IPS-18a (cell line): ENCODE data around the gene GALC.

Experiments used
- H3K27ac ChIP-seq: one replicate; pipeline ENCODE4 v1.5.1; 2013; ENCODE audit warnings: low read length
- H3K27me3 ChIP-seq: one replicate; pipeline ENCODE4 v1.6.1; 2013; ENCODE audit warnings: mild to moderate bottlenecking, low read length; ENCODE audit not compliant: control insufficient read depth, insufficient read depth
- H3K36me3 ChIP-seq: one replicate; pipeline ENCODE4 v1.6.1; 2013; ENCODE audit warnings: low read depth, low read length; ENCODE audit not compliant: control insufficient read depth
- H3K4me1 ChIP-seq: one replicate; pipeline ENCODE4 v1.6.1; 2013; ENCODE audit warnings: low read depth, low read length; ENCODE audit not compliant: control insufficient read depth
- H3K4me3 ChIP-seq: one replicate; pipeline ENCODE4 v1.5.1; 2013; ENCODE audit warnings: low read length
- H3K9ac ChIP-seq: one replicate; pipeline ENCODE4 v1.6.1; 2013; ENCODE audit warnings: mild to moderate bottlenecking, low read length, moderate library complexity
- H3K9me3 ChIP-seq: one replicate; pipeline ENCODE4 v1.6.1; 2013; ENCODE audit warnings: low read depth, low read length; ENCODE audit not compliant: control insufficient read depth

Gene GALC

GRCh38 chr14:88005050-88005481, 12.1 kb upstream of the GALC start, which contains the start of gene GPR65:
Gene GPR65 (plus strand): TSS chr14:88005135. CDS start chr14:88010848, 5,713 bp downstream.
- no peak within 1 kb of the TSS for H3K9ac ChIP-seq
- H3K36me3 ChIP-seq, result no peaks in the 10 kb centered on the region
- H3K4me1 ChIP-seq, result no peaks in the 10 kb centered on the region
- no peak within 1 kb of the TSS for H3K4me3 ChIP-seq
- H3K27ac ChIP-seq, result no peak within 1 kb of the TSS
- H3K9me3 ChIP-seq, result no peaks in the 10 kb centered on the region
- H3K27me3 ChIP-seq, result no peaks in the 10 kb centered on the region

GRCh38 chr14:88004506-88005036, 11.6 kb upstream of the GALC start:
- Histone ChIP-seq H3K4me1 (no peaks in the 10 kb centered on the region), H3K4me3 (no peak overlapping the region), H3K36me3 (no peaks in the 10 kb centered on the region), H3K27me3 (no peaks in the 10 kb centered on the region), H3K9me3 (no peaks in the 10 kb centered on the region), H3K27ac (no peak overlapping the region), H3K9ac (no peak overlapping the region)

- Histone ChIP-seq H3K36me3 (no peaks in the 10 kb centered on the region), H3K27ac (no peak overlapping the region), H3K9ac (no peak overlapping the region), H3K4me3 (no peak overlapping the region), H3K4me1 (no peaks in the 10 kb centered on the region), H3K27me3 (no peaks in the 10 kb centered on the region), H3K9me3 (no peaks in the 10 kb centered on the region)
These were observed 10.4 kb upstream of the GALC start for GRCh38 chr14:88003425-88003824.

GRCh38 chr14:88002421-88003075, 9.6 kb upstream of the GALC start:
- H3K4me3 ChIP-seq, result no peak overlapping the region
- no peaks in the 10 kb centered on the region for H3K27me3 ChIP-seq
- no peaks in the 10 kb centered on the region for H3K9me3 ChIP-seq
- no peak overlapping the region for H3K9ac ChIP-seq
- H3K4me1 ChIP-seq, result no peaks in the 10 kb centered on the region
- H3K27ac ChIP-seq, result no peak overlapping the region
- H3K36me3 ChIP-seq, result no peaks in the 10 kb centered on the region

- Histone ChIP-seq H3K4me3 (no peak overlapping the region), H3K27me3 (no peaks in the 10 kb centered on the region), H3K9me3 (no peaks in the 10 kb centered on the region), H3K27ac (no peak overlapping the region), H3K4me1 (no peaks in the 10 kb centered on the region), H3K36me3 (no peaks in the 10 kb centered on the region), H3K9ac (no peak overlapping the region)
These were observed 6.3 kb upstream of the GALC start for GRCh38 chr14:87999277-87999676.

- Histone ChIP-seq H3K4me3 (no peak overlapping the region), H3K4me1 (peaks cover 4% of the 10 kb centered on the region), H3K9me3 (no peaks in the 10 kb centered on the region), H3K27ac (no peak overlapping the region), H3K36me3 (no peaks in the 10 kb centered on the region), H3K27me3 (no peaks in the 10 kb centered on the region), H3K9ac (no peak overlapping the region)
These were observed 5.5 kb upstream of the GALC start for GRCh38 chr14:87998482-87998881.

- Histone ChIP-seq H3K4me1 (peaks cover 7% of the 10 kb centered on the region), H3K9ac (no peak overlapping the region), H3K27me3 (no peaks in the 10 kb centered on the region), H3K36me3 (no peaks in the 10 kb centered on the region), H3K27ac (no peak overlapping the region), H3K9me3 (no peaks in the 10 kb centered on the region), H3K4me3 (no peak overlapping the region)
These were observed 3.3 kb upstream of the GALC start for GRCh38 chr14:87996291-87996592.

DNA sequence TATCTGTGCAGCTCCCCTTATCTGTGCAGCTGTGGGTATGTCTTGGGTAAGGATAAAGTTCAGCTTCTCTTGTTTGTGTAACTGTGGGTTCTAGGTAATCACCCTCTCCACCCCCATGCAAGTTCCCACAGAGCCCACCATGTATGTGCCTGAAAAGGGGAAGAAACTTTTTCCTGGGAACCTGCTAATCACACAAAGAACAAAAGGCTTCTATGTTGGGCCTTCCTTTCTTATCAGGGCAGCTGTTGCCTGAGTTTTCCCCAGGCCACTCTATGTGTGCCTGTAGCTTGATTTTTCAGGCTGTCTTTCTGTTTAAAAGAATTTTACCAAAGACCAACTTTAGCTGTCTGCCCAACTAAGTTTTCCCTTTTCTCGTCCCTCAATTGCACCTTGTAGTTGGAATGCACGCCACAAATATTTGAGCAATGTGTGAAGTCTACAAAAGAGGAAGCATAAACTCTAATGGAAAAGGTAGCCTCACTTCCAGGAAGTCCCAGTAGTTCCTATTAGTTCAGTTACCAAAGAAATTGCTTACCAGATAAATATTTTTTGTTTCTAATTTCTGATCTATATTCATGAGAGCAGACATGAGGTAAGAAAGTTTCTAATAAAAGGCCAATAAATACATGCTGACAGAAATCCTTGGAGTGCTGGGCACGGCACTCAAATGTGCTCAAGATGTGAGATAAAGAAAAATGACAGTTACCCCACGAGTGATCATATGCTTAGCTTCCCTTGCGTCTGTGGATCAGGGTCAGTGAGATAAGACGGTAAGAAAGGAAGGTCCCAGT, 2.7 kb upstream of the GALC start:
- no peaks in the 10 kb centered on the region for H3K9me3 ChIP-seq
- H3K27me3 ChIP-seq, result no peaks in the 10 kb centered on the region
- H3K4me3 ChIP-seq, result no peak overlapping the region
- no peak overlapping the region for H3K27ac ChIP-seq
- H3K9ac ChIP-seq, result no peak overlapping the region
- no peaks in the 10 kb centered on the region for H3K36me3 ChIP-seq
- H3K4me1 ChIP-seq, result peaks cover 7% of the 10 kb centered on the region

DNA sequence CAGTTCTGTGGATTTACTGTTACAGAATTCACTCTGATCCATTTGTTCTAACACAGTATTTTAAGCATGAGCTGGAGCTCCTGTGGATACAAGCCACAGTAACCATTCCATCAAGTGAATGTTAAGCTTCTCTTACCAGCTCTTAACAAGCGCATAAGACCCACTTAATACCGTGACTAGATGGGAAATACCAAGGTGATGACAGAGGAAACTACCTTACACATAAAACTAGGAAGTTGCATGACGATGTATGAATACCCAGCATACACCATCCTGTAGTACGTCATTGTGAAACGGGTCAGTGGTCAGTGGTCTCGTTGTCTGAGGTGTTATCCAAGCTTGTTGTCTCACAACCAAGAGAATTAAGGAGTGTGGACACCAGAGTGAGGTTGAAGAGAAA, 2.0 kb upstream of the GALC start:
- no peak overlapping the region for H3K27ac ChIP-seq
- no peak overlapping the region for H3K9ac ChIP-seq
- no peak overlapping the region for H3K4me3 ChIP-seq
- no peaks in the 10 kb centered on the region for H3K9me3 ChIP-seq
- no peaks in the 10 kb centered on the region for H3K27me3 ChIP-seq
- H3K36me3 ChIP-seq, result no peaks in the 10 kb centered on the region
- H3K4me1 ChIP-seq, result peaks cover 7% of the 10 kb centered on the region

GRCh38 chr14:87992346-87992717, 650 bp downstream of the GALC start:
- H3K27ac ChIP-seq, result no peak overlapping the region
- H3K4me3 ChIP-seq, result peak overlapping the region; percentile 74
- no peaks in the 10 kb centered on the region for H3K27me3 ChIP-seq
- no peaks in the 10 kb centered on the region for H3K36me3 ChIP-seq
- peaks cover 7% of the 10 kb centered on the region for H3K4me1 ChIP-seq
- peak overlapping the region; percentile 80 for H3K9ac ChIP-seq
- H3K9me3 ChIP-seq, result no peaks in the 10 kb centered on the region

DNA sequence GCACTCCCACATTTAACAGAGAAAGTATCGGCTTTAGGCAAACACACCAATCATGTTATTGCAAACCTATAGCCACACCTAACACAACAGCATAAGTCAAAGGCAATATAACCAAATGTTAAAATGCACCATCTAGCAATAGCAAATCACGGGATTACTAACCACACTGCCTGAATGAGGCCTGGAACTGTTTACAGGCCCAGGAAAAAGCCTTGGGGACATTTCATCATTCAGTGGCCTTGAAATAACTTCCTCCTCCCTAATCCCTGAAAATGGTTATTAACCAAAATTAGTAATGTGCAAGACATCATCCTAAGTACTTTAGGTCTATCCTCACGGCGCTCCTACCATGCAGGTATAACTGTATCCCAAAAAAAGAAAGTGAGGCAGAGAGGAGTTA, 2.3 kb downstream of the GALC start:
- H3K27me3 ChIP-seq, result no peaks in the 10 kb centered on the region
- no peak overlapping the region for H3K27ac ChIP-seq
- H3K4me1 ChIP-seq, result peaks cover 7% of the 10 kb centered on the region
- H3K36me3 ChIP-seq, result no peaks in the 10 kb centered on the region
- no peaks in the 10 kb centered on the region for H3K9me3 ChIP-seq
- H3K9ac ChIP-seq, result no peak overlapping the region
- H3K4me3 ChIP-seq, result no peak overlapping the region

- Histone ChIP-seq H3K9me3 (no peaks in the 10 kb centered on the region), H3K4me3 (no peak overlapping the region), H3K36me3 (no peaks in the 10 kb centered on the region), H3K27ac (no peak overlapping the region), H3K4me1 (peaks cover 7% of the 10 kb centered on the region), H3K9ac (no peak overlapping the region), H3K27me3 (no peaks in the 10 kb centered on the region)
These were observed 3.1 kb downstream of the GALC start for GRCh38 chr14:87989956-87990299.
